Measurements from ENCODE around the gene JOSD2. TPM values are rescaled to one million over a fixed set of nuclear protein-coding genes. Genes with fewer than 3 reads are reported as not detected.

The JOSD2 gene
- total RNA-seq, 1 experiment from 2014 or later, result 27.9 TPM

DNA sequence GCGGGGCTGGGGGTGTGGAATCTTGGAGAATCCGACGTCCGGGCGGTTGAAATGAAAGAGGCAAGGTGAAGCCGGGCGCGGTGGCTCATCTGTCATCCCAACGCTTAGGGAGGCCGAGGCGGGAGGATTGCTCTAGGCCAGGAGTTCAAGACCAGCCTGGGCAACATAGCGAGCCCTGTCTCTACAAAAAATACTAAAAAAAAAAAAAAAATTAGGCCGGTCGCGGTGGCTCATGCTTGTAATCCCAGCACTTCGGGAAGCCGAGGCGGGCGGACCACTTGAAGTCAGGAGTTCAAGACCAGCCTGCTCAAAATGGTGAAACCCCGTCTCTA lies 34.1 kb downstream of the JOSD2 start:
- Histone ChIP-seq H3K36me3 (ENCODE audit: control insufficient read depth, insufficient read depth, low read length) (no peaks in the 10 kb centered on the region), H3K27me3 (replicated peaks; ENCODE audit: control insufficient read depth, insufficient read depth, low read length) (no peaks in the 10 kb centered on the region), H3K9me3 (no peaks in the 10 kb centered on the region), H3K4me3 (ENCODE audit: low read depth, low read length) (peak overlapping the region; percentile 51), H3K4me1 (no peaks in the 10 kb centered on the region)
- intact Hi-C loops (cut with micrococcal nuclease; ENCODE audit: unreplicated experiment), result loop anchor here (1.0 kb wide), 1 partner anchor 34 kb away; the partner anchor contains the start of gene JOSD2
- TF ChIP-seq, protein P1, sequence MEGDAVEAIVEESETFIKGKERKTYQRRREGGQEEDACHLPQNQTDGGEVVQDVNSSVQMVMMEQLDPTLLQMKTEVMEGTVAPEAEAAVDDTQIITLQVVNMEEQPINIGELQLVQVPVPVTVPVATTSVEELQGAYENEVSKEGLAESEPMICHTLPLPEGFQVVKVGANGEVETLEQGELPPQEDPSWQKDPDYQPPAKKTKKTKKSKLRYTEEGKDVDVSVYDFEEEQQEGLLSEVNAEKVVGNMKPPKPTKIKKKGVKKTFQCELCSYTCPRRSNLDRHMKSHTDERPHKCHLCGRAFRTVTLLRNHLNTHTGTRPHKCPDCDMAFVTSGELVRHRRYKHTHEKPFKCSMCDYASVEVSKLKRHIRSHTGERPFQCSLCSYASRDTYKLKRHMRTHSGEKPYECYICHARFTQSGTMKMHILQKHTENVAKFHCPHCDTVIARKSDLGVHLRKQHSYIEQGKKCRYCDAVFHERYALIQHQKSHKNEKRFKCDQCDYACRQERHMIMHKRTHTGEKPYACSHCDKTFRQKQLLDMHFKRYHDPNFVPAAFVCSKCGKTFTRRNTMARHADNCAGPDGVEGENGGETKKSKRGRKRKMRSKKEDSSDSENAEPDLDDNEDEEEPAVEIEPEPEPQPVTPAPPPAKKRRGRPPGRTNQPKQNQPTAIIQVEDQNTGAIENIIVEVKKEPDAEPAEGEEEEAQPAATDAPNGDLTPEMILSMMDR (IDR thresholded peaks at IDR 0.05; ENCODE audit: insufficient read depth in 1 of 2, low read depth in 1 of 2, low read length in 1 of 2, severe bottlenecking in 1 of 2, unreplicated experiment in 1 of 2), result no peak
- peak overlapping the region; percentile 54 for H3K27ac Mint-ChIP-seq (ENCODE audit: unreplicated experiment)
- ChIA-PET CTCF (no interaction called here), POLR2A (no interaction called here)
- peaks cover 42% of the 10 kb centered on the region for H3K36me3 Mint-ChIP-seq (ENCODE audit: insufficient read depth, unreplicated experiment)
- H3K27me3 Mint-ChIP-seq (ENCODE audit: insufficient read depth, unreplicated experiment), result no peaks in the 10 kb centered on the region
- TSS peak; percentile 70 for BruUV-seq (replicated peaks)
- no peaks in the 10 kb centered on the region for H3K9me3 Mint-ChIP-seq (ENCODE audit: unreplicated experiment)
- no peaks in the 10 kb centered on the region for H3K4me1 Mint-ChIP-seq (ENCODE audit: low read depth, unreplicated experiment)
- DNase-seq, result no peak
- peak overlapping the region; percentile 89 for H3K4me3 Mint-ChIP-seq (ENCODE audit: unreplicated experiment)

GRCh38 chr19:50476224-50476906 lies 34.6 kb downstream of the JOSD2 start, which contains the start of the genes EMC10 and GARIN5A:
TSS of gene EMC10 (plus strand) at chr19:50476507. CDS start at chr19:50476545, 38 bp downstream.
TSS of gene GARIN5A (minus strand) at chr19:50476848. CDS start at chr19:50476388, 460 bp downstream.
- TF ChIP-seq, protein P1 (IDR thresholded peaks at IDR 0.05; ENCODE audit: insufficient read depth in 1 of 2, low read depth in 1 of 2, low read length in 1 of 2, severe bottlenecking in 1 of 2, unreplicated experiment in 1 of 2), result no peak
- Mint-ChIP-seq H3K27me3 (ENCODE audit: insufficient read depth, unreplicated experiment) (no peaks in the 10 kb centered on the region), H3K4me1 (ENCODE audit: low read depth, unreplicated experiment) (no peaks in the 10 kb centered on the region), H3K27ac (ENCODE audit: unreplicated experiment) (peak within 1 kb of the TSS; percentile 54), H3K36me3 (ENCODE audit: insufficient read depth, unreplicated experiment) (peaks cover 42% of the 10 kb centered on the region), H3K9me3 (ENCODE audit: unreplicated experiment) (no peaks in the 10 kb centered on the region), H3K4me3 (ENCODE audit: unreplicated experiment) (peak within 1 kb of the TSS; percentile 89)
- H3K4me3 ChIP-seq (ENCODE audit: low read depth, low read length), result peak within 1 kb of the TSS; percentile 51
- intact Hi-C loops (cut with micrococcal nuclease; ENCODE audit: unreplicated experiment), result loop anchor here (1.0 kb wide), 1 partner anchor 35 kb away; the partner anchor contains the start of gene JOSD2
- CTCF ChIA-PET, result no interaction called here
- H3K27me3 ChIP-seq (replicated peaks; ENCODE audit: control insufficient read depth, insufficient read depth, low read length), result no peaks in the 10 kb centered on the region
- POLR2A ChIA-PET, result no interaction called here
- TSS peak; percentile 55 for BruUV-seq (replicated peaks)
- H3K36me3 ChIP-seq (ENCODE audit: control insufficient read depth, insufficient read depth, low read length), result no peaks in the 10 kb centered on the region
- H3K4me1 ChIP-seq, result no peaks in the 10 kb centered on the region
- H3K9me3 ChIP-seq, result no peaks in the 10 kb centered on the region
- peak; percentile 85 to 93 for DNase-seq

DNA sequence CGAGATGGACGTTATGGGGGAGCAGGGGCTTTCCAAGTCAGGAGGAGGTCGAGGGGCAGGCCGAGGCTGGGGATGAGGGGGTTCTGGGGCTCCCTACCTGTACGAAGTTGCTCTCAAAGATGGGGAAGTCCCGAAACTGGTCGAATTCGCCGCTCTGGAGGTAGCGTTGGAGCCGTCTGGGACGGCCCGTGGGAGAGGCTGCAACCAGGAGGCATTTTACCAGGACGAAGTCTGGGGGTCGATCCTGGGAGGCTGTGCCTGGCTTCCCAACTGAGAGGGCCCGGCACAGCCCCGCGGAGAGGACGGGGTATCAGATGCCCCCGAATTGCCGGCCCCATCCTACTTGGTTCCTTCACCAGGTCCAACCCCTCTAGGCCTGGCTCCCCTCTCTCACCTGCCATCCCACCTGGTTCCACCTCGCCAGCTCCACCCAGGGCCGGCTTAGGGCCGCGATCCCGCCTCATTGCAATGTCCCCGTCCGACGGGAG lies 35.2 kb downstream of the JOSD2 start:
- Mint-ChIP-seq H3K27me3 (ENCODE audit: insufficient read depth, unreplicated experiment) (no peaks in the 10 kb centered on the region), H3K4me3 (ENCODE audit: unreplicated experiment) (peak overlapping the region; percentile 89), H3K4me1 (ENCODE audit: low read depth, unreplicated experiment) (no peaks in the 10 kb centered on the region), H3K36me3 (ENCODE audit: insufficient read depth, unreplicated experiment) (peaks cover 36% of the 10 kb centered on the region), H3K27ac (ENCODE audit: unreplicated experiment) (peak overlapping the region; percentile 54), H3K9me3 (ENCODE audit: unreplicated experiment) (no peaks in the 10 kb centered on the region)
- no peak for DNase-seq
- no peaks in the 10 kb centered on the region for H3K27me3 ChIP-seq (replicated peaks; ENCODE audit: control insufficient read depth, insufficient read depth, low read length)
- H3K4me3 ChIP-seq (ENCODE audit: low read depth, low read length), result no peak overlapping the region
- H3K9me3 ChIP-seq, result no peaks in the 10 kb centered on the region
- H3K36me3 ChIP-seq (ENCODE audit: control insufficient read depth, insufficient read depth, low read length), result no peaks in the 10 kb centered on the region
- TF ChIP-seq, protein P1 (IDR thresholded peaks at IDR 0.05; ENCODE audit: insufficient read depth in 1 of 2, low read depth in 1 of 2, low read length in 1 of 2, severe bottlenecking in 1 of 2, unreplicated experiment in 1 of 2), result no peak
- ChIA-PET CTCF (no interaction called here), POLR2A (no interaction called here)
- intact Hi-C loops (cut with micrococcal nuclease; ENCODE audit: unreplicated experiment), result loop anchor here (1.0 kb wide), 1 partner anchor 36 kb away; the partner anchor contains the start of gene JOSD2
- BruUV-seq (replicated peaks), result no TSS peak
- no peaks in the 10 kb centered on the region for H3K4me1 ChIP-seq

Data from Caco-2 (cell line).